Cardiac fibroblast (primary cell): Measurements from ENCODE around the gene VASH1.
A peak's percentile ranks its signal among the peaks of the same experiment; 100 is the strongest.

Source experiments
- DNase-seq, 2 donors: peaks; one replicate each; pipeline versions ENCODE4 v3.0.0 to v3.0.0-alpha.2; 2010; ENCODE audit warnings: low read depth in 2 of 2
- H3K4me3 ChIP-seq, 2 donors: replicated peaks in 1 of 2; 1 replicate in 1 of 2; 2 replicates in 1 of 2; pipeline ENCODE4 v1.5.1; 2011; ENCODE audit warnings: low read depth in 2 of 2, low read length in 2 of 2, mild to moderate bottlenecking in 2 of 2, moderate library complexity in 1 of 2
- TF ChIP-seq, protein P1 (sequence below): IDR thresholded peaks from one replicate; pipeline ENCODE4 v1.5.1; 2011; ENCODE audit warnings: low read depth, mild to moderate bottlenecking, low read length, inconsistent platforms

The VASH1 gene

GRCh38 chr14:76755610-76756370, 5.5 kb upstream of the VASH1 start:
- no peak for DNase-seq
- TF ChIP-seq, protein P1, sequence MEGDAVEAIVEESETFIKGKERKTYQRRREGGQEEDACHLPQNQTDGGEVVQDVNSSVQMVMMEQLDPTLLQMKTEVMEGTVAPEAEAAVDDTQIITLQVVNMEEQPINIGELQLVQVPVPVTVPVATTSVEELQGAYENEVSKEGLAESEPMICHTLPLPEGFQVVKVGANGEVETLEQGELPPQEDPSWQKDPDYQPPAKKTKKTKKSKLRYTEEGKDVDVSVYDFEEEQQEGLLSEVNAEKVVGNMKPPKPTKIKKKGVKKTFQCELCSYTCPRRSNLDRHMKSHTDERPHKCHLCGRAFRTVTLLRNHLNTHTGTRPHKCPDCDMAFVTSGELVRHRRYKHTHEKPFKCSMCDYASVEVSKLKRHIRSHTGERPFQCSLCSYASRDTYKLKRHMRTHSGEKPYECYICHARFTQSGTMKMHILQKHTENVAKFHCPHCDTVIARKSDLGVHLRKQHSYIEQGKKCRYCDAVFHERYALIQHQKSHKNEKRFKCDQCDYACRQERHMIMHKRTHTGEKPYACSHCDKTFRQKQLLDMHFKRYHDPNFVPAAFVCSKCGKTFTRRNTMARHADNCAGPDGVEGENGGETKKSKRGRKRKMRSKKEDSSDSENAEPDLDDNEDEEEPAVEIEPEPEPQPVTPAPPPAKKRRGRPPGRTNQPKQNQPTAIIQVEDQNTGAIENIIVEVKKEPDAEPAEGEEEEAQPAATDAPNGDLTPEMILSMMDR = no peak
- H3K4me3 ChIP-seq = no peak overlapping the region

GRCh38 chr14:76756371-76756750, 4.9 kb upstream of the VASH1 start:
- H3K4me3 ChIP-seq = no peak overlapping the region
- DNase-seq = no peak
- TF ChIP-seq, protein P1 = no peak

DNA sequence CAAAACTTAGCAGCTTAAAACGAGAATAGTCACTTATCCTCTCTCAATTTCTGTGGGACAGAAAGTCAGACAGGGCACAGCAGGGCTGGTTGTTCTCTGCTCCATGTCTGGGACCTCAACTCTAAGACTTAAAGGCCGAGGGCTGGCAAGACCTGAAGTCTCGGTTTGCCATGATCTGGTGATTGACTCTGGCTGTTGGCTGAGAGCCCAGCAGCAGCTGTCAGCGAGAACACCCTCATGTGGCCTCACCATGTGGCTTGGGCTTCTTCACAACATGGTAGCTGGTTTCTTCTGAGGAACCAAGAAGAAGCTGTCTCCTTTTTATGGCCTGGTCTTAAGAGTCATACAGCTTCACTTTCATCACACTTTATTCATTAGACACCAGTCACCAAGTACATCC, 1.7 kb upstream of the VASH1 start:
- TF ChIP-seq, protein P1 = no peak
- DNase-seq = no peak

GRCh38 chr14:76760331-76761135, 735 bp upstream of the VASH1 start:
- H3K4me3 ChIP-seq = peak overlapping the region; percentile 62 to 87
- no peak for DNase-seq

More for the DNA sequence above, 1.7 kb upstream of the VASH1 start:
- H3K4me3 ChIP-seq = no peak overlapping the region

DNA sequence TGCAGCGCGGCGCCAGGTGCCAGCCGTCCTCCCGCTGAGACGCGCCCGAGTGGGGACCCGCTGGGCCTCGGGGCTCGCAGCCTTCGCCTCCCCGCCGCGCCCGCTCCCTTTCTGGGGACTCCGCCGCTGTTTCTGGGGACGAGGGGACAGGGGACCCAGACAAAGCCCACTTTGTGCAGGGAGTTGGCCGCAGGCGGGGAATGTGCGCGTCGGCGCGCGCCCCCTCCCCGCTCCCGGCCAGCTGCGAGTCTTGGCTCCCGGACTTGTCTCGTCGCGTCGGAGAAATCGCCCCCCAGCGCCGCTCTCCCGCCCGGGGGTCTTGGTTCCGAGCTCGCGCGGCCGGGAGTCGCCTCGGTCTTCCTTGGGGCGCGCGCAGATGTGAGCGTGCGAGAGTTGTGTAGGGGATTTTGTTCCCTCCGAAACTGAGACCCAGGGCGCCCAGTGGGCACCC, 717 bp downstream of the VASH1 start:
- H3K4me3 ChIP-seq = peak overlapping the region; percentile 62 to 87
- DNase-seq = no peak
- TF ChIP-seq, protein P1 = no peak

More at GRCh38 chr14:76760331-76761135, 735 bp upstream of the VASH1 start:
- TF ChIP-seq, protein P1 = no peak

DNA sequence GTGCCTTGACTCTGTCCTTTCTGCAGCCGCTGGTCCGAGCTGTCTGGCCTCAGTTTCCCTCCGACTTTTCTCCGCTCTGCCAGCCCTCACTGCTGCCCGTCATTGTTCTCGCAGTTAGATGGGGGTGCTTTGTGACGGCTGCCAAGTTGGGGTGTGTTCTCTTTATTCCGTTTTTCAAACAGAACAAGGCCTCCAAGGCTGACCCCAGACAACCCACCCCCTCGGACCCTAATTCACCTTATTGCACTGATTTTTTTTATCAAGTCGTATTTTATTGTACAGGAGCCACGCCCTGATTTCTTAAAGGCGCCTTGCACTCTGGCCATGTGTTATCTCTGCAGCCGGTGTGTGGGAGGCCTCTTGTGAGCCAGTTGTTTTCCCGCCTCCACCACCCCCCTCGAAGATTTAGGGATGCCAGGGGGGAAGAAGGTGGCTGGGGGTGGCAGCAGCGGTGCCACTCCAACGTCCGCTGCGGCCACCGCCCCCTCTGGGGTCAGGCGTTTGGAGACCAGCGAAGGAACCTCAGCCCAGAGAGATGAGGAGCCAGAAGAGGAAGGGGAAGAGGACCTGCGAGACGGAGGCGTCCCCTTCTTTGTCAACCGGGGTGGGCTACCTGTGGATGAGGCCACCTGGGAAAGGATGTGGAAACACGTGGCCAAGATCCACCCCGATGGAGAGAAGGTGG, 1.3 kb downstream of the VASH1 start:
- H3K4me3 ChIP-seq = peak overlapping the region; percentile 62 to 87
- TF ChIP-seq, protein P1 = no peak
- DNase-seq = no peak
